H1 (cell line): ENCODE results near the gene LRRIQ4. TPM values are rescaled to one million over a fixed set of nuclear protein-coding genes. Genes with fewer than 3 reads are reported as not detected.

Experiments used
- CHD2 ChIP-seq: IDR thresholded peaks from 2 replicates; pipeline ENCODE4 v1.6.1; 2012; ENCODE audit warnings: low read length, improper control_type of control experiment
- POLR2A ChIP-seq, 2 experiments: IDR thresholded peaks; 1 replicate in 1 of 2; 2 replicates in 1 of 2; pipeline ENCODE4 v1.6.1; 2011; ENCODE audit warnings: low read depth in 2 of 2, low read length in 2 of 2, mild to moderate bottlenecking in 2 of 2; ENCODE audit errors: control extremely low read depth in 1 of 2
- polyA plus RNA-seq, 7 experiments: library from polyadenylated mRNA; depleted of rRNA in 3 of 7; stranded (reverse) in 5 of 7; unstranded in 2 of 7; fragments of >200 nt in 5 of 7; fragments of 200-250 nt in 2 of 7; gene quantifications; 1 replicate in 5 of 7; 2 replicates in 1 of 7; 4 replicates in 1 of 7; pipeline versions ENCODE4 v1.2.1 to v1.2.3, GENCODE V29; 2011 to 2013; ENCODE audit warnings: missing spikeins in 2 of 7, mixed read lengths in 2 of 7
- total RNA-seq: library from RNA; stranded (reverse); fragmentation: NEBNext Ultra II Directional; extraction: Animal tissue kit (Norgen Biotek cat#: 25700); gene quantifications from 2 replicates; pipeline ENCODE4 v1.2.1, GENCODE V29; 2021

LRRIQ4 gene
- total and polyA plus RNA-seq, 2 of the 8 experiments (the other 6 are each of a cell fraction or from before 2014, with no cell fraction given), result 0.08 TPM; not detected in 1

- TF ChIP-seq POLR2A (IDR thresholded peaks at IDR 0.05; ENCODE audit: control extremely low read depth in 1 of 2, low read depth in 2 of 2, low read length in 2 of 2) (no peak), CHD2 (no peak)
Observed at GRCh38 chr3:169818316-169818715, 5.6 kb downstream of the LRRIQ4 start (continued).
